ENCODE data around the gene MAGI1.

MAGI1 gene

DNA sequence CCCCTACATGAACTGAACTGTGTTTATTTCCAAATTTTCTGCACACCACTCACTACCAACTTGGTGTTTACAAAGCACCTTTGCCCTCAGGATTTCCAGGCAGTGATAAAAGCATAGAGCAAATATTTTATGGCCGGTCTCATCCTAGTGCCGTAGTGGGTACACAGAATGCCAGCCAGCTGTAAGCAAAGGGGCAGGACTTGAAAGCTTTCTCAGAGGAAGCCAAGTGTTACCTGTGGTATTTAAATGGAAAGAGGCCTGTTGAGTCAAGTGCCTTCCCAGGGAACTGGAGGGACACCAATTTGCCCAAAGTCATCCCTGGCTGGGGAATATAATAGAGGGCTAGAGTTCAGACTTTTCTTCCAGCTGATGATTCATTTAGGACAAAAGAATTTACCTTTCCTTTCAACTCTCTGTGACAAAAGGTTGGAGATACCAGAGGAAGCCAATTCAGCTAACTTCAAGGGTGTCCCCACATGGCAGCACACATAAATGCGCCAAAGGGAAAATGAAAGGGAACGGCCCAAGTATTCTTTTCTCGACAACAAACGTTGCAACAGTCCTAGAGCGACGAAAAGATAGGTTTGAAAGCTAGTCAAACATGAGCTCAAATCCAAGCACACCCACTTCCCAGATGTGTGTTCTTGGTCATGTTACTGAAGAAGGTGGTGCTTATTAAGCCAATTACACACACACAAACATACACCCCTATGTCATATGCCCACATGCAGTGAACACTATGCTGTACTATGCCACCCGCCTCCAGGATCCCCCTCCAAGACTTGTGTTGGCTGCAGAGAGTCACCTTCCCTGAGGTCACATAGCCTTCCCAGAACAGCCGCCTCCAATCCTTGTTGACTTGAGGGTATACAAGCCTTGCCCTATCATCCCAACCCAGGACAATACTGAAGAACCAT is 27.7 kb downstream of the MAGI1 start:
- DNase-seq: peak; percentile 61

DNA sequence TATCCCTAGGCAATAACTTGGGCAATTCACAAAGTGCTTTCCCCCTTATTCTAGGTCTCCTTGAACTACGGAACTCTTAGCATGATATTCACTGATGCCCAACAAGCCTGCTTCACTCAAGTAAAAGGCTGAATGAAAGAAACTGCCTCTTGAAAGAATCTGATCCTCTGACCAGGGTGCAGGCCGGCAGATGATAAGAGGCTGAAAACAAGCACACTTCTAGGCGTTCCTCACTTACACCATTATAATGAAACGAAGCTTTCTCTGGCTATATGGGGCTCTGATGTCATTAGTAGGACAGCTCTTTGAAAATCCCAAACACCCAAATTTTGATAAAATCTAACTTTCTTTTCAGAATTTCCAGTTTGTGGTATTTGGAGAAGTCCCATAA is 28.4 kb downstream of the MAGI1 start:
- no peak for DNase-seq

DNA sequence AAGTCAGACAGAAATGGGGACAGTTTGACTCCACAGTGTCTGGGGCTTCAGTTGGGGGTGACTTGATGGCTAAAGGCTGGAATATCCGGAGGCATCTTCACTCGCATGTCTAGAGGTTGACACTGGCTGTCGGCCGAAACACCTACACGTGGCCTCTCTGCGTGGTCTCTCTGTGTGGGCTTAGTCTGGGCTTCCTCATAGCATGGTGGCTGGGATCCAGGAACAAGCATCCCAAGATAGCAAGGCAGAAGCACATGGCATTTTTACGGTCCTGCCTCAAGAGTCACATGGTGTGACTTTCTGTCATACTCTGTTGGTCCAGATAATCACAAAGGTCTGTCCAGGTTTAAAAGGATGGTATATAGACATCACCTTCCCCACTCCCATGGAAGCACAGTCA is 34.5 kb downstream of the MAGI1 start:
- no peak for DNase-seq

DNA sequence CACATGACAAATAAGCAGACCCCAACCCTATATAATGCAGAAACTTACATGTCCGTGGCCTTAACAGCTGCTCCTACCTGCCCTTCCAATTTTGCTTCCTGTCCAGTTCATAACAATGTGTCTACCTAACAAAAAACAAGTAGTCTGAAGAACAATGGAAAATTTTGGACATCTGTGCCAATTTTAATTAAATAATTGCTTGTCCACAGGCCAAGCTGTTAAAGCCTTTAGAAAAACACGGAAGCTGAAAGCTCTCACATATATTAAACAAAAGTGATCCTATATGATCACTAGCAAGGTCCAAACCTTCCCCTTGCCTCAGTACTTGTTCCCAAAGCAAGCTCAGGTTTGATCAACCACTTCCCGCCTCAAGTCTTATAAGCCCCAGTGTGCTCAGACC is 37.1 kb downstream of the MAGI1 start:
- no peak for DNase-seq

DNA sequence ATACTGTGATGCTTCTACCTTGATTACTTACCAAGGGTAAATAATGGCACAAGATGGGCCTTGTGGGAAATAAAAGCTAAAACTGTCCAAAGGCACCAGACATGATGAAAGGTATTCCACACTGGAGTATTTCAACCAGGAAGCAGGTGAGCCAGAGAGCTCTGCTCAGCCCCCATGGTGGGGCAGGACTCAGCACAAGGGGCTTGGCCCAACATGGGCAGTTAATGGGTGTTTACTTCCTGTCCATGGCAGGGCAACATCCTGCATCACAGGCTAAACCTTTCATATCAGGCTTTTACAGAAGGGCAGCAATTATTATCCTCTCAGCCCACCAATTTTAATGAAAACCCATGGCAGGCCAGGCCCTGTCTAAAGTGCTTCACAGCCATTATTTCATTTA is 38.2 kb downstream of the MAGI1 start:
- DNase-seq: no peak

DNA sequence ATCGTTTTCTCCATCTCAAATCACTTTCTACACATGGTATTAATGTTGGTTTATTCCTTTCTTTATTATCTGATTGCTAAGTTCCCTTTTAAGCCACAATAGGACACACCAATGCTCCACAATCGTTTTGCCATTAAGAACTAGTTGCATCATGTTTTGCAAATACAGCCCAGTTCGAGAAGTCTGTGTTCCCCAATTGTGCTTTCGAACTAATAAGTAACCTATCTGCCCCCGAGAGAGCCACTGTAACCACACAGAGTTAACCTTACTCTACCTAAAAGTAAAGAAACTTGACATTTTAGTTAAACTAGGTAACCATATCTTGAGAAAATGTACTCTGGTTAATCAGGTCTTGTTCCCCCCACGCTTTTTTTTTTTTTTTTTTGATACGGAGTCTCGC is 39.1 kb downstream of the MAGI1 start:
- DNase-seq: no peak

DNA sequence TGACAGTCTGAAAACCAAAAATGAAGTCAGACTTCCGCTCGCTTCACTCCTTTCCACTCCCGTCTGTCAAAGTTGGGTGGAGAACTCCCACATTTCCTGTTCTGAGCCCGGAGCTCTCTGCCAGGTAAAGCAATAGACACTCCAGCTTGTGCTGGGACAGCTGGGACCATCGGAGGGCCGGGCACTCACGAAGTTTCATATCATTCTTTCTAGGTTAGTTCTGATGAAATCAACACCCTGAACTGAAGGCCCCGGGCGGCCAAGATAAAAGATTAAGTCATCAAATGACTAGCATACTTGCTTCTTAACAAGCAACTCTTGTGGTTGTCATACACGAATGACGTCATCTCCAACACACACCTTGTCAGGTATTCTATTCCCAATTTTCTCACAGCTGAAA is 42.1 kb downstream of the MAGI1 start:
- DNase-seq: no peak

DNA sequence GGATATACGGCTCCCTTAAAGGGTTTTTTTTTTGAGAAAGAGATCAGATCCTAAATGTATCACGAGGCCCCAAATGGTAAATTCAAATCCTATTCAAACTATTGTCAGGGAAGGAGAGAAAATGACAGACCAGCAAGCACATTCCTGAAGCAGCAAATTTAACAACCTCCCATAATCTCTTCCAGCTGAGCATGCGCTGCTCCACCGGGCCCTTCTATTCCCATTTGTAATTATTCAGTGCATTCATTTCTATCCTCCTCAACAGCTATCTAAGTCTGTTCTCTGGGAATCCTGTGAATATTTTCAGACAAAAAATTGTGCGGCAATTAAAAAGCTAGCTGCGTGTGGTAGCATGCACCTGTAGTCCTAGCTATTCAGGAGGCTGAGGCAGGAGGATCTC is 43.2 kb downstream of the MAGI1 start:
- no peak for DNase-seq

DNA sequence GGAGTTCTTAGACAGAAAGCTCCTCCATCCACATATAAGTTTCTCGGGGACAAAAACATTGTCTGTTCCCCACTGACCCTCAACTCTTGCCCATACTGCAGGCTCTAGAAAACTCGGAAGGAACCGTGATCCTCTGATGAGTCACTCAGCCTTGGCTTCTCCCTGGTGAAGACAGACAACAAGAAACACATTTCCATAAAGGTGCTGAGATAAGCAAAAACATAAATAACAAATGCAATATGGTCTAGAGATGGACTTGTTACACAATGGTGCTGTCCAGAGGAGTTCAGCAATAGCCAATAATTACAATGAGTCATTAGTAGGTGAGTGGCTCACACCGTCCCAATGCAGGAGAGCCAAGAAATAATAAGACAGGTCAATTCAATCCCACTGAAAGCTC is 43.7 kb downstream of the MAGI1 start:
- no peak for DNase-seq

DNA sequence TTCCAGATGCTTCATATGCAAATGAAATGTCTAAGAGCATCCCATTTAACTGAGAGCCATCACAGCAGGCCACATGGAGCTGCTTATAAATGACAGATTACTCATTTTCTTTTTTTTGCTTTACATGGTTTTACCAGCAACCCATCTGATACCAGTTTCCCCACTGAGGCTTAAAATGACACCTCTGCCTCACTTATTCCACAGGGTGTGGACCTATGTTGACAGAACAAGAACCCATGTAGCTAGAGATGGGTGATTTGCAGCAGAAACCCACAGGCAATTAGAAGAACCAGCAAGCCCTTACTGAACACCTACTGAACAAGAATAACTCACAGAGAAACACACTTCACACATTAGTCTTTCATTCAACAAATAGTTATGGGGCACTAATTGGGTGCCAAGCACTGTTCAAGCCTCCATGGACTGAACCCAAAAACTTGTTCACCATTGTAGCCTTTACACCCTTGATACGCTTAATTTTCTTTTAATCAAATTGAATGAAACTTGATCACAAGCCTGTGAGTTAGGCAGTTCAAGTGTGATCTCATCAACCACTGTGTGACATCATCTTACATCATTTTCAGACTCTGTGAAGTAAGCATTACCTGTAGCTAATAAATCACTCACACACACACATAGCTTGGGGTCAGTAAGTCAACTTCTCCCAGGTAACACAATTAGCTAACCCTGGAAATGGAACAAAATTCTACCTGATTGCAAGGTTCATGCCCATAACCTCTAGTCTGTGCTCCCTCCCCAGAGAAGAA is 45.4 kb downstream of the MAGI1 start:
- no peak for DNase-seq

DNA sequence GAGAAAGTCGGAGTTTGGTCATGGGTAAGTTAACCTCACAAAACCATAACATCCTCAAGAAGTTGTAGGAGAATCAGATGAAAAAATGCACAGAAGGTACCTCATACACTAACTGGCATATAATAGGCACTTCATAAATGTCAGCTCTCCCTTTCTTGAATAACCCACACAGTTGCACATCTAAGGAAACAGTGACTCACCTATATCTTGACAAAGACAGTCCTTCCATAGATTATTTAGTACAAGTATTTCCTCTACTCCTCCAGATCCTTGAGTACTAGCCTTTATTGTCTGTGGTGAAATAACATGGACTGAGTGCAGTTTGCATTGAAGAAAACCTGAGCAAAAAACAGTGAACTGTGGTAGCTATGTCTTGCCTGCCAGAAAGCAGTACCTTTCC is 46.6 kb downstream of the MAGI1 start:
- no peak for DNase-seq

DNA sequence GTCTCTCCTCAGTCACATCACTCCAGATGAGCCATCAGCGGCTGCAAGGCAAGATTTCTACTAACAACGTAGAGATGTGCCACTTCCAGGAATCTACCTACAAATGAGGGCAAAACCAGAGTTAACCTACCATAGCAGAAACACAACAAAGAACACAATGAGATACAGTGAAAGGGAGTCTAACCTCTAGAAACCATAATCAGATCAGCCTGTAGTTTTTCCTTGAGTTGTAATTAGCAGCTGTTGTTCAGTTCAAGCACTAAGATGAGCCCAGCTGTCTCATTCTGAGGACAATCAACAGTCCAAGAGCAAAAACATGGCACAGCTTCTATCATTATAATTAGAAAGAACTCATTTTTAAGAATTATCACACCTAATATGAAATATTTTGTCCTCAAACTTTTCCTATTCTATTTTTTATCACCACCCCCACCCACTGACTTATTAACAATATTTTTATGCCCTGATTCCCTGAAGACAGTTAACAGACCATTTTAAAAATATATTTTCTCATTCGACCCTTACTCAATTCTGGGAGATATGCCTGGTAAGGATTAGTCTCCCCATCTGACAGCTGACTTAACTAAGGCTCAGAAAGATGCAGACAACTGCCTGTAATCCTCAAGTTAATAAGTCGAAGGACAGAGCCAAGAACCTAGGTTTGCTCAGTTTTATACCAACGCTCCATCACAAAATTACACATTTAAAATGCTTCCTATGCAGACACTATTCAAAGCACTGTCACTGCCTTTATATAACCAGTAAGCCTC is 50.1 kb downstream of the MAGI1 start:
- no peak for DNase-seq

DNA sequence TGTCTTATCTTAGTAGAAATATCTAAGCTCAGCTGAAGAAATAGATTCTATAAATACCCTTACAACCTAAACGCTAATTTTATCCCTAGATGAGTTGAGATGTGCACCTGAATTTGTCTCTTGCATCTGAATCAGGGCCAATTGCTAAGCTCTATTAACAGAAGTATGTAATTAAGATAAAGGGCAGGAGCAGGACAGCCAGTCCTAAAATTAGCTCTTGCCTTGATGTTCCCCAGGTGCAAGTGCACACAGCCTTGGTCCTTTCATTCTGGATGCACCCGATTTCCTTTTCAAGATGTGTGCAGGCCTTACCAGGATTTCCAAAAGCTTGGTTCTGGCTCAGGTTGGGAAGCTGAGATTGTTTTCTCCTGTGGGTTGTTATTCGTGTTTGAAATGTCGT is 52.4 kb downstream of the MAGI1 start:
- DNase-seq: no peak

DNA sequence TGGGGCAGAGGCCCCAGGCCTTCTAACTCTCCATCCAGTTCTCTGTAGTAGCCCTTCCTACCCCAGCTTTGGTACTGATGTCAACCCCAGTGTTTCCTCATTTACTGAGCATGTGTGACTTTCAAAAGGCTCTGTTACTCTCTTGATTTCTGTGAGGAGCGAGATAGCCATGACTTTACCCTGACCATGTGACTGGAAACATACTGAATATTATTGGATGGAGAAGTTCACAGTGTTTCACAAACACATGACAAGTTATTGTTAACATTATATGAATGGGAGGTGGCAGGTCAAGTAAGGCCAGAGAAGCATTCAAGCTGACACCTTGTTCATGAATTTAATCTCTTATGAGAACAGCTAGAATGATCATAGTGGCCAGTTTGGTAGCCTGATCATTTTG is 53.7 kb downstream of the MAGI1 start:
- DNase-seq: no peak

DNA sequence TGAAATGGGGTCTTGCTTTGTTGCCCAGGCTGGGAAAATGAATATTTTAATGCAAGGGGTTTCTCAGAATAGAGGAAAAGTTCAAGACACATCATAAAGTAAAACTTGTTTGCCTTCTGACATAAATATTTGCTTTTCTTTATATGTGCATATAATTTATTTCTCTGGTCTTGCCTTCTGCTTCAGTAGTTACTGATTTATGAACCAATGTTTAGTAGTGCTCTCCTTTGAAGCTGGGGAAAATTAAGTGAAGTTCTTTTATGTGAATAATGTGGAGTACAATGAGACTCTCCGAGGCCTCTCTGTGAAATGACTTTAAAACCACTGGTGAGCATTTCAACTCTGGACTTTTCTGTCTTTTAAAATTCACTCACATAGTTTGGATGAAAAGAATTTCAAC is 55.6 kb downstream of the MAGI1 start:
- no peak for DNase-seq

DNA sequence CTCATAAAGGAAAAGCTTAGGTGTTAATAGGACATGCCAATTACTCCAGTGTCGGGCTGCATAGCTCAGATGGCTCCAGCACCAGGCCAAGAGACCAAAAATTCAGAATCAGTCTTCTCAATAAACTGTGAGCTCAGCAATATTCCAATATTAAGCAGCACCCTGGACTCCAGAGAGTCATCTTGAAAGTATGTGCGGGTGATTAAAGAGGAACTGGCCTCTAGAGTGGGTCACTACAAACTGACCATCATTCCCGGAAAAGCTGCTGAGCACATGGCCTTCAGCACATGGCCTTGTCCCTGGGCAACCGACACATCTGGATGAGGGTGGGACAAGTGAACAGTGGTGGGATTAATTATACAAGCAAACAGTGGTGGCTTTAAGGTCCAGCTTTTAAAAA is 59.0 kb downstream of the MAGI1 start:
- DNase-seq: no peak

DNA sequence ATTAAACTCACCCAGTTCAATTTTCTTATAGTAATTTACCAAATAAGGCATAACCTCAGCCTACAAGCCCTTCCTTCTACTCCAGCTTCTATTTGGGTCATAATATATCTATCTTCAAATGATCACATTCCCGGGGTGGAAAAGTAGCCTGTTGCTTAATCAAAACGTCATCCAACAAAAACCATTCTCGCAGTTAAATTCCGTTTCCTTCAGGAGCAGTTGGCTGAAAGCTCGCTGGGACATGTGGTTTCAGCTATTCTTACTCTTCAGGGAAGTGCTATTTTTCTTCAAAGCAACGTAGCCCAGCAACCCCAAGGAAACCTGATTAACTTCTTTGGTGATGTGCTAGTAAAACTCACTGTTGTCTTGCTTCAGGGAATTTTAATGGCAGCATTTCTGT is 59.6 kb downstream of the MAGI1 start:
- DNase-seq: no peak

DNA sequence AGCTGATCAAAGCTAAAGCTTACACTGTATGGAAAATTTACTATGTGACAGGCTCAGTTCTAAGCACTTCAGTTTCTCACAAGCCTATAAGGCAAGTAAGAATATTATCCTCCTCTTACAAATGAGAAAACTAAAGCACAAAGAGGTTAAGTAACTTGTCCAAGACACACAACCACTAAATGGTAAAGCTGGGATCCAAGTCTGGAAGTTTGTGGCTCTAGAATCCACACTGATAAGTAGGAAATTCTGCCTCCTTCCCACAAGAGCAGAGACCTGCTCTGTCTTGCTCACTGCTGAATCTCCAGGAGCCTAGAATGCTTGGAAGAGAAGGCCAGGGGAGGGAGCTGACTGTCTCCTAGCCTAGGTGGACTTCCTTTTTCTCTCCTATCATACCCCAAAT is 60.6 kb downstream of the MAGI1 start:
- no peak for DNase-seq

DNA sequence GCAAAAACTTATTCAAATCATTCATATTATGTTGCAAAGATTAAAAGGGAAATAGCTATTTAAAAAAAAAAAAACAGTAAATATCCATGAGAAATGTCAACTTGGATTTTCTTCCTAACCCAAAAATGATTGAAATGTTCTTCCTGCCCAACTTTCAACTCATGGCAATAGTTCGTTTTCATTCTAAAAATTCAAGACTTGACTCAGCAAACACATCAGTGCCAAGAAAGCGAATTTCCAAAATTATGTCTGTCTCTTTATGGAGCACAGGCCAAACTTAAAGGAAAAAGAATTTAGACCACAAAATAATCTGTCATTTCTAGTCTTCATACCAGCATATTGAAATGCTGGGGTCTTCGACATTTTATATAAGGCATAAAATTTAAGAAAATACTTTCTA is 63.7 kb downstream of the MAGI1 start:
- no peak for DNase-seq

DNA sequence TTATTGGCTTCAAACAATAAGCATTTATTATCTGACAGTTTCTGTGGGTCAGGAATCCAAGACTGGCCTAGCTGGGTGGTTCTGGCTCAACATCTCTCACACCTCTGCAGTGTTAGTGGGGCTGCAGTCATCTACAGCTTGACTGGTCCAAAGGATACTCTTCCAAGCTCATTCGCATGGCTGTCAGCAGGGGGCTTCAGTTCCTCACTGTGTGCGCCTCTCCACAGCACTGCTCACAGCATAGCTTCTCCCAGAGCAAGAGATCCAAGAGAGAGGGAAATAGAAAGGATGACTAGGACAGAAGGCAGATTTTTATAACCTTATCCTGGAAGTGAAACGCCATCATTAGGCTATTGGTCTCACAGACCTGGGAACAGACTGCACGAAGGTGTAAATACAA is 64.2 kb downstream of the MAGI1 start:
- DNase-seq: no peak

DNA sequence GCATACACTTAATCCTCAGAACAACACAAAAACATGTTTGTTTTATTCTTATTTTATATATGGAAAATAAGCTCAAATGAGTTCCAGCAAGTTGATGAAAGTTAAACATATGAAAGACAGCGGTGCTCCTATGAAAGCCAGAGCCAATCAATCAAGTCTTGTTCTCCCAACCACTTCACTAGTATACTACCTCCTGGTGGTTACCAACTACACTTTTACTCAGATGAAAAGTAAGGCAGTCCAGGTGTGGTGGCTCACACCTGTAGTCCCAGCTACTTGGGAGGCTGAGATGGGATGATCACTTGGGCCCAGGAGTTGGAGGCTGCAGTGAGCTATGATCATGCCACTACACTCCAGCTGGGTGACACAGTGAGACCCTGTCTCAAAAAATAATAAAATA is 66.0 kb downstream of the MAGI1 start:
- no peak for DNase-seq

DNA sequence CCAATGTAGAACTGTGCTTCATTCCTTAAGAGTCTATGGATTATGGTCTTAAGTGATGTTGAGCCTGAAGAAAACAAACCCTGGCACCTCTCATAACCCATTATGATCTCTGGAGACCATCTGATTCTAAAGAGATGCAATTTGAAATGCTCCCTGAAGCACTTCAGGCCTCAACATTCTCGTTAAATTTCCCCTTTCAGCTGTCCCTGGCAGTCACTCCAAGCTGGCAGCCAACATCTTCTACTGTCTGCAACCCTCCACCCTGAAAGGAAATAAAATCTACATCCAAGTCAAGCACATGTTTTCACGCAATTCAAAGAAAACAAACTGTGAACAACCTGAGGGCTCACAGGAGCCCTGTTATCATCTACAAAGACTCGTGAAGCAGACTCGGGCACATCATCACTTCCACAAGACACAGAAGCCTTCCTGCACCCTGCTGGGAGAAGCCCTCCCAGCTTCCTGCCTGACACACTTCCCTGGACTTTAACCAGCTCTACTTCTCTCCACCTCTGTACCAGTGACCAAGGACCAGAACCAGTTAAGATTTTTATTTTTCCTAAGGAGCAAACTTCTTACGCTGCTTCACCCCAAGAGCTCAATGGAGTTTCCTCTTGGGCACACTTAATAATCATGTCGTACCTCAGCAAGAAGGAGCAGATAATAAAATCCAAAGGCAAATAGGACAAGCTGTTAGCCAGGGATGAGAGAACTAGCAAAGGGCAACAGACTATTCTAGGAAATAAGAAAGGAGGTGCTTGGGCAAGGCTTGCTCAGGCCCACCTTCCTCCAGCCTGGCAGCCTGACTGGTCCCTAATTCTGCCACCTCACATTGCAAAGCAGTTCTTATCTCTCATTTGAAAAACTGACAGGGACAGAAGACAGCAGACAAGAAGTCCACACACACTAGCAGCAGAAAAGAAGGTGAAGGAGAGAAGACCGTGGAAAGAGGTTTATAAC is 67.1 kb downstream of the MAGI1 start:
- DNase-seq: peak; percentile 24

DNA sequence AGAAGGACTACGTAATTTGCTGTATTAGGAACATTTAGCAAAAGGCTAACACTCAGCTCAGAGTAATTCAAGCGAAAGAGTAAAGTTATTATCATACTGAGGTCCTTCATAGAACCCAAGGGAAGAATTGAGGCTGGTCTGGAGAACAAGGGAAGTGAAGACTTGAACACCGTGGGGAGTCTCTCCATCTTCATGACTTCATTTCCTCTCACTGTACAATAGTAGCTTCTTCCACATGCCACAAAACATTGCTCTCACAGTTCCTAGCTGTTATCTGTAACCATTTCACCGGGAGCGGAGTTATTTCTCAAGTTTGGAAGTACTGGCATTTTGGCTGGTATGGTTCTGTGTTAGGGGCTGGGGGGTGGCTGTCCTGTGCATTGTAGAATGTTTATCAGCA is 69.7 kb downstream of the MAGI1 start:
- DNase-seq: no peak

All from NCI-H187 treated with DMSO at 0.1 percent for 48 hours (cell line).